ENCODE data around the gene ACKR2. TPM values are rescaled to one million over a fixed set of nuclear protein-coding genes. Genes with fewer than 3 reads are reported as not detected.

The ACKR2 gene
- total and polyA plus RNA-seq, 2 of the 13 experiments (the other 11 are each of a cell fraction or from before 2014, with no cell fraction given): 1.1 to 1.9 TPM

DNA sequence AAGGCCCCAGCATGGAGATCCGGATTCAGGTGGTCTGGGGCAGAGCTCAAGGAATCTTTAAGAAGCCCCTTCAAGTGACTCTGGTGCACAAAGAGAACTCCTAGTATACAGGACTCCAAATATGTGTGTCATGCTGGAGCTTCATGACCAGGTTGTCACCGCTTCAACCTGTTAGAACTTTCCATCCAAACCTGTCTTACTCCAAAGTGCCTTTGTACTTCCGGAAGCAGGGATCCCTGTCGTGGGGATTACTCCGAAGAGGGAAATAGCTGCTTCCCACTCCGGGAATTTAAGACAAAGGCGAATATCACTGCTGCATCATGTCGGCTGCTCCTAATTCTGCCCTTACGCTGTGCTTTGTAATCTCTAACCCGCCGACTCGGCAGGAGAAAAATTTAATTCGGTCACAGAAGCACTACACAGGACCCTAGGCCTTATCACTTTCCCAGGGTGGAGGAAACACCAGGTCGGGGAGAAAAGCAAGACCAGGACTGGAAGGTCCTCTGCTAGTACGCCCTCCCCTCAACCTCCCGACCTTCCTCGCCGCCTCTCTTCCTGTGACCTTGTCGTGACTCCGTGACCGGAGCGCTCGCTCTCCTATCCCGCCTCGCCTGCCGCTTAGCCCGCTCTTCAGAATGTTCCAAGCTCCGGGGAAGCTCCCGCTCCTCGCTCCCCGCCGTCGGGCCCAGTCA, 5.7 kb upstream of the ACKR2 start (continued):
- 0 out of 2 replicates have a peak, but pooled peaks have one; percentile 65 for TF ChIP-seq FOXO4 (CRISPR knock-in tag; conservative IDR thresholded peaks at IDR 0.05)
- no peak for TF ChIP-seq ZSCAN30 (CRISPR knock-in tag; IDR thresholded peaks at IDR 0.05)
- TF ChIP-seq, protein P1, sequence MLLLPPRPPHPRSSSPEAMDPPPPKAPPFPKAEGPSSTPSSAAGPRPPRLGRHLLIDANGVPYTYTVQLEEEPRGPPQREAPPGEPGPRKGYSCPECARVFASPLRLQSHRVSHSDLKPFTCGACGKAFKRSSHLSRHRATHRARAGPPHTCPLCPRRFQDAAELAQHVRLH (CRISPR knock-in tag; IDR thresholded peaks at IDR 0.05; ENCODE audit: borderline replicate concordance, low read depth): no peak
- 0 out of 2 replicates have a peak, but pooled peaks have one; percentile 8 for TF ChIP-seq ZNF264 (CRISPR knock-in tag; IDR thresholded peaks at IDR 0.05)
- TF ChIP-seq PHB2 (IDR thresholded peaks at IDR 0.05; ENCODE audit: partially characterized antibody): no peak
- TF ChIP-seq, protein P2, sequence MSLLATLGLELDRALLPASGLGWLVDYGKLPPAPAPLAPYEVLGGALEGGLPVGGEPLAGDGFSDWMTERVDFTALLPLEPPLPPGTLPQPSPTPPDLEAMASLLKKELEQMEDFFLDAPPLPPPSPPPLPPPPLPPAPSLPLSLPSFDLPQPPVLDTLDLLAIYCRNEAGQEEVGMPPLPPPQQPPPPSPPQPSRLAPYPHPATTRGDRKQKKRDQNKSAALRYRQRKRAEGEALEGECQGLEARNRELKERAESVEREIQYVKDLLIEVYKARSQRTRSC (CRISPR knock-in tag; IDR thresholded peaks at IDR 0.05; ENCODE audit: low read depth): peak; percentile 59; the same call in 1 of the 2 replicates
- TF ChIP-seq BRD4 (CRISPR knock-in tag; IDR thresholded peaks at IDR 0.05): peak; percentile 1; the same call in 1 of the 2 replicates
- 0 out of 4 replicates have a peak, but pooled peaks of 1 of the 2 experiments have one; percentile 27 for TF ChIP-seq POLR2A (IDR thresholded peaks at IDR 0.05; ENCODE audit: insufficient read depth in 1 of 2, low read depth in 2 of 2, low read length in 2 of 2)
- TF ChIP-seq RBFOX2 (IDR thresholded peaks at IDR 0.05; ENCODE audit: low read depth, low read length): no peak; the same call in 1 of the 2 replicates
- 0 out of 2 replicates have a peak, but pooled peaks have one; percentile 29 for TF ChIP-seq IRX3 (CRISPR knock-in tag; IDR thresholded peaks at IDR 0.05; ENCODE audit: borderline replicate concordance, low read depth)
- peak; percentile 1; the same call in 1 of the 2 replicates for TF ChIP-seq CCDC6 (CRISPR knock-in tag; IDR thresholded peaks at IDR 0.05)
- 0 out of 2 replicates have a peak, but pooled peaks have one; percentile 48 for TF ChIP-seq WIZ (CRISPR knock-in tag; IDR thresholded peaks at IDR 0.05)
- TF ChIP-seq ETV5 (CRISPR knock-in tag; IDR thresholded peaks at IDR 0.05; ENCODE audit: borderline replicate concordance): peak; percentile 57; the same call in 1 of the 2 replicates
- no peak for TF ChIP-seq ZNF407 (CRISPR knock-in tag; IDR thresholded peaks at IDR 0.05; ENCODE audit: not compliant biosample characterization)
- peak; percentile 26; the same call in 1 of the 2 replicates for TF ChIP-seq SPEN (CRISPR knock-in tag; IDR thresholded peaks at IDR 0.05; ENCODE audit: low read depth)
- TF ChIP-seq, protein P3, sequence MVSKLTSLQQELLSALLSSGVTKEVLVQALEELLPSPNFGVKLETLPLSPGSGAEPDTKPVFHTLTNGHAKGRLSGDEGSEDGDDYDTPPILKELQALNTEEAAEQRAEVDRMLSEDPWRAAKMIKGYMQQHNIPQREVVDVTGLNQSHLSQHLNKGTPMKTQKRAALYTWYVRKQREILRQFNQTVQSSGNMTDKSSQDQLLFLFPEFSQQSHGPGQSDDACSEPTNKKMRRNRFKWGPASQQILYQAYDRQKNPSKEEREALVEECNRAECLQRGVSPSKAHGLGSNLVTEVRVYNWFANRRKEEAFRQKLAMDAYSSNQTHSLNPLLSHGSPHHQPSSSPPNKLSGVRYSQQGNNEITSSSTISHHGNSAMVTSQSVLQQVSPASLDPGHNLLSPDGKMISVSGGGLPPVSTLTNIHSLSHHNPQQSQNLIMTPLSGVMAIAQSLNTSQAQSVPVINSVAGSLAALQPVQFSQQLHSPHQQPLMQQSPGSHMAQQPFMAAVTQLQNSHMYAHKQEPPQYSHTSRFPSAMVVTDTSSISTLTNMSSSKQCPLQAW (CRISPR knock-in tag; IDR thresholded peaks at IDR 0.05): no peak
- no peak for TF ChIP-seq NFE2L2 (IDR thresholded peaks at IDR 0.05; ENCODE audit: low read length)
